HepG2 (cell line): Measurements from ENCODE around the gene ENC1. TPM values are rescaled to one million over a fixed set of nuclear protein-coding genes. Genes with fewer than 3 reads are reported as not detected.

Source experiments
- ATAC-seq: fragments of 200-7000 bp; cut with Tn5 transposase; 3 replicates; pipeline ENCODE4 v1.9.1; 2020; ENCODE audit warnings: mild to moderate bottlenecking, moderate library complexity
- BruUV-seq: library from RNA; stranded (reverse); fragments of 400-500 nt; replicated peaks from 2 replicates; lab custom pipeline; 2021; lab: Mats Ljungman, UMichigan
- CTCF ChIA-PET: fragments of 300-600 bp; formaldehyde crosslinking; extraction: SDS; loops from one replicate; lab custom pipeline; 2021; ENCODE audit warnings: low total read pairs, inconsistent platforms, low intra/inter-chr PET ratio; lab: Yijun Ruan, JAX
- POLR2A ChIA-PET: fragments of 350-600 bp; sonication (Branson Sonifier 250); formaldehyde crosslinking; loops from one replicate; lab custom pipeline; 2020; ENCODE audit warnings: antibody characterized with exemption, inconsistent platforms; lab: Yijun Ruan, JAX
- DNase-seq: peaks from one replicate; pipeline ENCODE4 v3.0.0-alpha.2; 2015; ENCODE audit warnings: low spot score
- FAIRE-seq: peaks from 3 replicates; lab custom pipeline; 2011; peaks lifted over from hg19 to GRCh38; lab: Jason Lieb, UNC
- H2AFZ ChIP-seq: one replicate; pipeline ENCODE4 v1.6.1; 2011; ENCODE audit warnings: low read length, inconsistent platforms
- H3K27ac ChIP-seq: fragments of 300-600 bp; 3 replicates; pipeline ENCODE4 v1.8.0; 2011; ENCODE audit warnings: mixed run types, mild to moderate bottlenecking, mixed read lengths, low read length, inconsistent platforms; ENCODE audit not compliant: insufficient read depth; ENCODE audit errors: extremely low read length
- H3K27me3 ChIP-seq, 2 experiments: fragments of 200-600 bp in 1 of 2; 2 replicates in 1 of 2; 3 replicates in 1 of 2; pipeline versions ENCODE4 v1.6.0 to v1.8.0; 2011; ENCODE audit warnings: low read length in 2 of 2, mild to moderate bottlenecking in 2 of 2, moderate library complexity in 2 of 2, inconsistent platforms in 1 of 2; ENCODE audit not compliant: insufficient read depth in 2 of 2, control insufficient read depth in 1 of 2
- H3K36me3 ChIP-seq, 2 experiments: fragments of 200-600 bp in 1 of 2; replicated peaks in 1 of 2; 2 replicates in 1 of 2; 3 replicates in 1 of 2; pipeline versions ENCODE4 v1.5.1 to v1.8.0; 2011; ENCODE audit warnings: low read length in 2 of 2, inconsistent platforms in 1 of 2; ENCODE audit not compliant: insufficient read depth in 2 of 2, control insufficient read depth in 1 of 2
- H3K4me1 ChIP-seq: 2 replicates; pipeline ENCODE4 v1.5.1; 2012; ENCODE audit warnings: low read length, inconsistent platforms; ENCODE audit not compliant: insufficient read depth
- H3K4me2 ChIP-seq: 2 replicates; pipeline ENCODE4 v1.6.0; 2011; ENCODE audit warnings: low read depth, low read length, inconsistent platforms
- H3K4me3 ChIP-seq, 3 experiments: fragments of 200-600 bp in 1 of 3; sonication (generic), shearing (Covaris generic) in 1 of 3; replicated peaks in 1 of 3; 2 replicates each; pipeline ENCODE4 v1.5.1; 2011 to 2016; ENCODE audit warnings: low read length in 3 of 3, inconsistent platforms in 2 of 3, low read depth in 2 of 3, mild to moderate bottlenecking in 2 of 3, control low read depth in 1 of 3, mixed read lengths in 1 of 3; ENCODE audit not compliant: insufficient read depth in 1 of 3
- H3K79me2 ChIP-seq: one replicate; pipeline ENCODE4 v1.6.1; 2011; ENCODE audit warnings: low read length, inconsistent platforms; ENCODE audit not compliant: insufficient read depth
- H3K9ac ChIP-seq: 2 replicates; pipeline ENCODE4 v1.6.0; 2011; ENCODE audit warnings: mild to moderate bottlenecking, low read depth, low read length, inconsistent platforms; ENCODE audit not compliant: insufficient read depth
- H3K9me3 ChIP-seq: 2 replicates; pipeline ENCODE4 v1.5.1; 2012; ENCODE audit warnings: mild to moderate bottlenecking, low read length
- H4K20me1 ChIP-seq: 2 replicates; pipeline ENCODE4 v1.6.0; 2011; ENCODE audit warnings: inconsistent platforms, mild to moderate bottlenecking, low read length, moderate library complexity; ENCODE audit not compliant: insufficient read depth
- HMGXB4 ChIP-seq, 2 experiments: sonication (generic) in 1 of 2; formaldehyde crosslinking in 1 of 2; IDR thresholded peaks; 2 replicates each; pipeline versions ENCODE4 v1.4.0 to v1.6.1; 2018 to 2020; ENCODE audit warnings: missing genetic modification reagents in 2 of 2, borderline replicate concordance in 1 of 2, low read depth in 1 of 2, mild to moderate bottlenecking in 1 of 2, missing biosample characterization in 1 of 2
- POLR2AphosphoS5 ChIP-seq: IDR thresholded peaks from 2 replicates; pipeline ENCODE4 v1.6.1; 2012; ENCODE audit warnings: low read depth, low read length
- PRDM15 ChIP-seq: sonication (generic); formaldehyde crosslinking; IDR thresholded peaks from 2 replicates; pipeline ENCODE4 v1.4.0; 2020; ENCODE audit warnings: missing genetic modification reagents
- RBM39 ChIP-seq: fragments of 200-400 bp; formaldehyde crosslinking; IDR thresholded peaks from one replicate; pipeline ENCODE4 v1.6.1; 2018; ENCODE audit warnings: antibody characterized with exemption, mild to moderate bottlenecking, low read depth, low read length; ENCODE audit not compliant: poor library complexity, severe bottlenecking
- SSRP1 ChIP-seq: IDR thresholded peaks from 2 replicates; pipeline ENCODE4 v1.6.1; 2016; ENCODE audit warnings: control low read depth
- ZFP91 ChIP-seq: sonication (generic); formaldehyde crosslinking; IDR thresholded peaks from 2 replicates; pipeline ENCODE4 v1.9.0; 2022; ENCODE audit warnings: missing genetic modification reagents, mild to moderate bottlenecking, borderline replicate concordance
- ZKSCAN1 ChIP-seq: fragments of 150-350 bp; IDR thresholded peaks from 2 replicates; pipeline ENCODE4 v1.6.1; 2014; ENCODE audit warnings: low read length
- ZKSCAN5 ChIP-seq: sonication (generic); formaldehyde crosslinking; IDR thresholded peaks from 2 replicates; pipeline ENCODE4 v1.5.1; 2020; ENCODE audit warnings: mild to moderate bottlenecking, missing genetic modification reagents
- WGBS: methylation state at CpG from one replicate; pipeline ENCODE4 v1.1.6; 2017; ENCODE audit warnings: low lambda C conversion rate; 5-methylcytosine and 5-hydroxymethylcytosine counted together
- in situ Hi-C: cut with HindIII; loops from 2 replicates; pipeline ENCODE4 v1.10.0; 2017; ENCODE audit warnings: low pct_unique_long_range_greater_than_20kb; ENCODE audit not compliant: extremely low pct_ligation_motif_present
- intact Hi-C: fragments of 100-400 bp; cut with micrococcal nuclease; formaldehyde crosslinking; loops from one replicate; pipeline ENCODE4 v1.10.0; 2022; ENCODE audit not compliant: unreplicated experiment
- polyA plus RNA-seq, 8 experiments: library from polyadenylated mRNA; depleted of rRNA in 3 of 8; stranded (reverse) in 7 of 8; unstranded in 1 of 8; fragments of >200 nt; fragmentation: Illumina TruSeq in 4 of 8; extraction: Trizol in 4 of 8; gene quantifications; 2 replicates each; pipeline versions ENCODE4 v1.2.1 to v1.2.3, GENCODE V29; 2011 to 2016; ENCODE audit warnings: low read depth in 4 of 8, missing spikeins in 1 of 8, mixed read lengths in 1 of 8; ENCODE audit not compliant: insufficient read depth in 1 of 8
- total RNA-seq, 5 experiments: library from RNA; depleted of rRNA; stranded (reverse); fragments of >200 nt; fragmentation: Illumina TruSeq; extraction: Trizol; gene quantifications; 2 replicates each; pipeline ENCODE4 v1.2.3, GENCODE V29; 2016; ENCODE audit warnings: low read depth in 1 of 5
- TF ChIP-seq, protein P1 (sequence below): sonication (generic); formaldehyde crosslinking; IDR thresholded peaks from 2 replicates; pipeline ENCODE4 v1.4.0; 2020; ENCODE audit warnings: missing genetic modification reagents, borderline replicate concordance

Gene ENC1
- total and polyA plus RNA-seq, 2 of the 13 experiments (the other 11 are each of a cell fraction or from before 2014, with no cell fraction given): 63.8 to 64.4 TPM

- TF ChIP-seq, protein P1, sequence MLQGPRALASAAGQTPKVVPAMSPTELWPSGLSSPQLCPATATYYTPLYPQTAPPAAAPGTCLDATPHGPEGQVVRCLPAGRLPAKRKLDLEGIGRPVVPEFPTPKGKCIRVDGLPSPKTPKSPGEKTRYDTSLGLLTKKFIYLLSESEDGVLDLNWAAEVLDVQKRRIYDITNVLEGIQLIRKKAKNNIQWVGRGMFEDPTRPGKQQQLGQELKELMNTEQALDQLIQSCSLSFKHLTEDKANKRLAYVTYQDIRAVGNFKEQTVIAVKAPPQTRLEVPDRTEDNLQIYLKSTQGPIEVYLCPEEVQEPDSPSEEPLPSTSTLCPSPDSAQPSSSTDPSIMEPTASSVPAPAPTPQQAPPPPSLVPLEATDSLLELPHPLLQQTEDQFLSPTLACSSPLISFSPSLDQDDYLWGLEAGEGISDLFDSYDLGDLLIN (CRISPR knock-in tag): no peak
- TF ChIP-seq SSRP1 (CRISPR knock-in tag): no peak
- TF ChIP-seq RBM39: peak; percentile 47
- TF ChIP-seq, all 625 proteins: peak for 34
These were observed 600 bp downstream of the ENC1 start (continued) for GRCh38 chr5:74639807-74640449.

DNA sequence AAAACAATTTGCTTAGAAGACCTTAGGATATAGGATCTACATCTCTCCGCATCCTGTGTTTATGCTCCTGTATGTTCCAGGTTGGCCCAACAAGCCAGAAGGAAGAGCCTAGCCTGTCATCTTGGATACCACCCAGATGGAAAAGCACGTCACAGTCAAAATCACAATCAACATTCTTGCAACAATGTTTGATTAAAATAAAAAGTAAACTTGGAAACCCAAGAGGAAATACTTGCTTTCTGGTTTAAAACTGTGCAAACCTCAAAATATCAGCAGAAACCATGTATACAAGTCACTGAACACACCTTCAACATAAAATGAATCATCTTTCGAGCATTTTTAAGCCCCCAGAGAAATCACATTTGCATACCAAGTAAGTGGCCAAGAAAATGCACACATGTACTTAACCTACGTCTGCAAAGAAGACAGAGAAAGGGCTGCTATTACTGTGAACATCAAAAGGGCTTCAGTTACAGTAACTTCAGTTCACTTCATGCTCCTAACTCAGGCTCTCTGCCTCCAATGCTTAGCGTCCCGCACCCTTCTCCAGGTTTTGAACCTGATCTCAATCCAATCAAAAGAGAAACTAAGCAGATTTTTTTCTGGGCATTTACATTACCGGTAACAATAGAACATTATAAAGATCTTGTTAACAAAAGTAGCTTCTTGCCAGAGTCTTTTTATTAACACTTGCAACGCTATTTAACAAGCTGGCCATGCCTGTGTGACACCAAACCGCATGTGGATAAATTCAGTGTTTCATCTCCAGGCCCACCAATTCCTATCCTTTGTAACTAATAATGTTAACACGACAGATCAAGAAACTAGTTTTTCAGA is 1.3 kb downstream of the ENC1 start:
- BruUV-seq: TSS peak; percentile 44
- no peak for DNase-seq
- H3K4me3 ChIP-seq: peak overlapping the region; percentile 92 to 100 (median 99)
- no peak overlapping the region for H2AFZ ChIP-seq
- in situ Hi-C loops: loop anchor here (5.0 kb wide), 2 partner anchors 57 to 137 kb away; no protein-coding TSS in a partner anchor
- no peaks in the 10 kb centered on the region for H3K9me3 ChIP-seq
- H3K36me3 ChIP-seq: peaks cover 16 to 29% of the 10 kb centered on the region in 2 experiments
- ATAC-seq: no peak
- peak overlapping the region; percentile 94 for H3K9ac ChIP-seq
- H3K27ac ChIP-seq: peak overlapping the region; percentile 83
- H3K79me2 ChIP-seq: peaks cover 62% of the 10 kb centered on the region
- CTCF ChIA-PET: no interaction called here
- intact Hi-C loops: loop anchor here (2.0 kb wide), 1 partner anchor 230 kb away; no protein-coding TSS in a partner anchor
- no peaks in the 10 kb centered on the region; a peak in 2 of 5 replicates for H3K27me3 ChIP-seq
- peak; percentile 26 for FAIRE-seq
- peak overlapping the region; percentile 66 for H3K4me2 ChIP-seq
- POLR2A ChIA-PET: interaction anchor here (1.0 to 4.0 kb wide), 13 partner anchors 11 to 277 kb away, joined by 3 to 62 read pairs (median 11); no protein-coding TSS in a partner anchor
- peaks cover 56% of the 10 kb centered on the region for H3K4me1 ChIP-seq
- H4K20me1 ChIP-seq: peaks cover 57% of the 10 kb centered on the region
- WGBS: 1% methylated on average over 10 of the region's 10 CpGs
- no peak for TF ChIP-seq ZKSCAN5 (CRISPR knock-in tag)
- peak; percentile 40; the same call in 1 of the 2 replicates for TF ChIP-seq PRDM15
- no peak for TF ChIP-seq ZFP91 (CRISPR knock-in tag)
- 0 out of 4 replicates have a peak, but pooled peaks of 1 of the 2 experiments have one; percentile 21 for TF ChIP-seq HMGXB4 (CRISPR knock-in tag; IDR thresholded peaks at IDR 0.05; ENCODE audit: borderline replicate concordance in 1 of 2, low read depth in 1 of 2)
- TF ChIP-seq POLR2AphosphoS5: 0 out of 2 replicates have a peak, but pooled peaks have one; percentile 12
- no peak for TF ChIP-seq ZKSCAN1
